ENCODE measurements around the gene ADAMTS17. TPM values are rescaled to one million over a fixed set of nuclear protein-coding genes. Genes with fewer than 3 reads are reported as not detected.

Gene ADAMTS17
- total and polyA plus RNA-seq, 9 of the 15 experiments (the other 6 are each of a cell fraction or from before 2014, with no cell fraction given), result 0.01 to 0.14 (median 0.07) TPM; not detected in 6

DNA sequence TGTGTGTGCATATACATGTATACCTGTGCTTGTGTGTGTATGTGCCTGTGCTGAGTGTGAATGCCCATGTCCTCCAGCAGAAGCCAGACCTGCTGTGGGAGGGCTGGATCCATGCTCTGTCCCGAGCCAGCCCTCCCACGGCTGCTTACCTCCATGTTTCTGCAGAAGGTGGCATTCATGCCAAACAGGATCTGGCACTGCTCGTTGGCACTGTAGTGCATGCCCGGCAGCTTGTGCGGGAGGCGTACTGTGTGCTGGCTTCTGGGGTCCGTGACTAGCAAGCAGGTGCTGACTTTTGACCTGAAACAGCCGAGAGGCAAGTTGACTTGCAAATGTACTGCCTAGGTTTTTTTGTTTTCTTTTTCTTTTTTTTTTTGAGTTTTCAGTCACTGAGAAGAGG is 189.3 kb downstream of the ADAMTS17 start (continued):
- TF ChIP-seq, protein P1, sequence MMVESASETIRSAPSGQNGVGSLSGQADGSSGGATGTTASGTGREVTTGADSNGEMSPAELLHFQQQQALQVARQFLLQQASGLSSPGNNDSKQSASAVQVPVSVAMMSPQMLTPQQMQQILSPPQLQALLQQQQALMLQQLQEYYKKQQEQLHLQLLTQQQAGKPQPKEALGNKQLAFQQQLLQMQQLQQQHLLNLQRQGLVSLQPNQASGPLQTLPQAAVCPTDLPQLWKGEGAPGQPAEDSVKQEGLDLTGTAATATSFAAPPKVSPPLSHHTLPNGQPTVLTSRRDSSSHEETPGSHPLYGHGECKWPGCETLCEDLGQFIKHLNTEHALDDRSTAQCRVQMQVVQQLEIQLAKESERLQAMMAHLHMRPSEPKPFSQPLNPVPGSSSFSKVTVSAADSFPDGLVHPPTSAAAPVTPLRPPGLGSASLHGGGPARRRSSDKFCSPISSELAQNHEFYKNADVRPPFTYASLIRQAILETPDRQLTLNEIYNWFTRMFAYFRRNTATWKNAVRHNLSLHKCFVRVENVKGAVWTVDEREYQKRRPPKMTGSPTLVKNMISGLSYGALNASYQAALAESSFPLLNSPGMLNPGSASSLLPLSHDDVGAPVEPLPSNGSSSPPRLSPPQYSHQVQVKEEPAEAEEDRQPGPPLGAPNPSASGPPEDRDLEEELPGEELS (CRISPR knock-in tag; IDR thresholded peaks at IDR 0.05; ENCODE audit: borderline replicate concordance), result no peak
- TF ChIP-seq RAD51 (IDR thresholded peaks at IDR 0.05; ENCODE audit: borderline replicate concordance, low read depth), result no peak
- no peak for TF ChIP-seq ELF1 (tag; IDR thresholded peaks at IDR 0.05)
- no peak for TF ChIP-seq ARHGAP35 (IDR thresholded peaks at IDR 0.05; ENCODE audit: partially characterized antibody)

DNA sequence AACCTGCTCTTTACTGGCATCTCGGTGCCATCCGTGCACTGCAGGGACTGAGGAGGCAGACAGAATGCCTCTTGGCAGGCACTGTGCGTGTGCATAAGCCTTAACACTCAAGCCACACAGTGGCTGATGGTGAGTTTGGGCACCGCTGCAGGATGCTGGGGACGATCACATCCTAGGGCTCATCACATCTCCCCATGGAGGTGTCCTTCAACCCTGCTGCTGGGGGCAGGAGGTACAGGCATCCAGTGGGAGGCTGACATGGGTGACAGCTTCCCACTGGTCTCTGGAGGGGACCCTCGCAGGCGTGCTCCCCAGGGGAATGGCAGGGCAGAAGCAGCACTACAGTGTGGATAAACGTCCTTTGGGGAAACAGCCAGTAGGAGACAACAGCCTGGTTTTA is 190.9 kb downstream of the ADAMTS17 start:
- Histone ChIP-seq H3K9me1 (ENCODE audit: control insufficient read depth, insufficient read depth, low read length) (no peaks in the 10 kb centered on the region), H3K4me3 (no peak overlapping the region), H3K9ac (ENCODE audit: insufficient read depth in 1 of 2, low read depth in 2 of 2, low read length in 2 of 2) (no peak overlapping the region), H3K27ac (ENCODE audit: extremely low read depth, low read depth, low read length) (no peak overlapping the region), H3K4me1 (replicated peaks in 1 of 2; ENCODE audit: control insufficient read depth in 2 of 2, insufficient read depth in 2 of 2, low read length in 2 of 2) (no peaks in the 10 kb centered on the region), H3K79me2 (ENCODE audit: control insufficient read depth, insufficient read depth, low read length) (no peaks in the 10 kb centered on the region), H3K4me2 (ENCODE audit: insufficient read depth, low read length) (no peak overlapping the region), H3K9me3 (replicated peaks; ENCODE audit: control insufficient read depth, insufficient read depth, low read depth, low read length) (no peaks in the 10 kb centered on the region; the same call in 1 of the 2 replicates), H3K27me3 (ENCODE audit: control insufficient read depth in 2 of 2, insufficient read depth in 2 of 2, low read length in 2 of 2) (peaks cover 0 to 10% of the 10 kb centered on the region in 2 experiments; a peak in 1 of 5 replicates), H4K20me1 (replicated peaks; ENCODE audit: control insufficient read depth, insufficient read depth, low read length) (no peaks in the 10 kb centered on the region), H2AFZ (ENCODE audit: low read depth, low read length) (no peak overlapping the region), H3K36me3 (ENCODE audit: control insufficient read depth, insufficient read depth, low read length) (no peaks in the 10 kb centered on the region)
- intact Hi-C loops (cut with micrococcal nuclease) (no loop called here), in situ Hi-C loops (cut with MboI) (no loop called here)
- 0% methylated on average over 8 of the region's 8 CpGs for WGBS (ENCODE audit: insufficient coverage, low coverage, missing lambda C conversion rate)
- CTCF ChIA-PET (ENCODE audit: low intra/inter-chr PET ratio), result no interaction called here
- POLR2A ChIA-PET, result interaction anchor here (0.6 kb wide), 1 partner anchor 917 kb away, joined by 3 read pairs; no protein-coding TSS in a partner anchor
- DNase-seq (ENCODE audit: extremely low read depth in 1 of 4, low spot score in 3 of 4) (no peak), ATAC-seq (no peak), FAIRE-seq (no peak)
- BruUV-seq (replicated peaks), result no TSS peak
- no peak for TF ChIP-seq SRSF9 (IDR thresholded peaks at IDR 0.05; ENCODE audit: borderline replicate concordance, low read depth, low read length)
- no peak for TF ChIP-seq FOXA1 (IDR thresholded peaks at IDR 0.05; ENCODE audit: borderline replicate concordance)
- no peak for TF ChIP-seq NR4A1 (CRISPR knock-in tag; IDR thresholded peaks at IDR 0.05)
- no peak for TF ChIP-seq NR4A1 (tag; IDR thresholded peaks at IDR 0.05)
- no peak for TF ChIP-seq ZNF263 (CRISPR knock-in tag; IDR thresholded peaks at IDR 0.05; ENCODE audit: borderline replicate concordance)
- TF ChIP-seq ZNF384 (IDR thresholded peaks at IDR 0.05; ENCODE audit: low read depth, low read length), result no peak
- no peak for TF ChIP-seq CXXC5 (CRISPR knock-in tag; IDR thresholded peaks at IDR 0.05)
- TF ChIP-seq, protein P2, sequence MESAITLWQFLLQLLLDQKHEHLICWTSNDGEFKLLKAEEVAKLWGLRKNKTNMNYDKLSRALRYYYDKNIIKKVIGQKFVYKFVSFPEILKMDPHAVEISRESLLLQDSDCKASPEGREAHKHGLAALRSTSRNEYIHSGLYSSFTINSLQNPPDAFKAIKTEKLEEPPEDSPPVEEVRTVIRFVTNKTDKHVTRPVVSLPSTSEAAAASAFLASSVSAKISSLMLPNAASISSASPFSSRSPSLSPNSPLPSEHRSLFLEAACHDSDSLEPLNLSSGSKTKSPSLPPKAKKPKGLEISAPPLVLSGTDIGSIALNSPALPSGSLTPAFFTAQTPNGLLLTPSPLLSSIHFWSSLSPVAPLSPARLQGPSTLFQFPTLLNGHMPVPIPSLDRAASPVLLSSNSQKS (CRISPR knock-in tag; IDR thresholded peaks at IDR 0.05), result no peak
- TF ChIP-seq, protein P3, sequence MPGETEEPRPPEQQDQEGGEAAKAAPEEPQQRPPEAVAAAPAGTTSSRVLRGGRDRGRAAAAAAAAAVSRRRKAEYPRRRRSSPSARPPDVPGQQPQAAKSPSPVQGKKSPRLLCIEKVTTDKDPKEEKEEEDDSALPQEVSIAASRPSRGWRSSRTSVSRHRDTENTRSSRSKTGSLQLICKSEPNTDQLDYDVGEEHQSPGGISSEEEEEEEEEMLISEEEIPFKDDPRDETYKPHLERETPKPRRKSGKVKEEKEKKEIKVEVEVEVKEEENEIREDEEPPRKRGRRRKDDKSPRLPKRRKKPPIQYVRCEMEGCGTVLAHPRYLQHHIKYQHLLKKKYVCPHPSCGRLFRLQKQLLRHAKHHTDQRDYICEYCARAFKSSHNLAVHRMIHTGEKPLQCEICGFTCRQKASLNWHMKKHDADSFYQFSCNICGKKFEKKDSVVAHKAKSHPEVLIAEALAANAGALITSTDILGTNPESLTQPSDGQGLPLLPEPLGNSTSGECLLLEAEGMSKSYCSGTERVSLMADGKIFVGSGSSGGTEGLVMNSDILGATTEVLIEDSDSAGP (CRISPR knock-in tag; IDR thresholded peaks at IDR 0.05), result no peak
- TF ChIP-seq ZNF780A (CRISPR knock-in tag; IDR thresholded peaks at IDR 0.05), result no peak
- TF ChIP-seq ZNF551 (CRISPR knock-in tag; IDR thresholded peaks at IDR 0.05), result no peak
- no peak for TF ChIP-seq ZNF224 (CRISPR knock-in tag; IDR thresholded peaks at IDR 0.05)
- TF ChIP-seq, protein P4, sequence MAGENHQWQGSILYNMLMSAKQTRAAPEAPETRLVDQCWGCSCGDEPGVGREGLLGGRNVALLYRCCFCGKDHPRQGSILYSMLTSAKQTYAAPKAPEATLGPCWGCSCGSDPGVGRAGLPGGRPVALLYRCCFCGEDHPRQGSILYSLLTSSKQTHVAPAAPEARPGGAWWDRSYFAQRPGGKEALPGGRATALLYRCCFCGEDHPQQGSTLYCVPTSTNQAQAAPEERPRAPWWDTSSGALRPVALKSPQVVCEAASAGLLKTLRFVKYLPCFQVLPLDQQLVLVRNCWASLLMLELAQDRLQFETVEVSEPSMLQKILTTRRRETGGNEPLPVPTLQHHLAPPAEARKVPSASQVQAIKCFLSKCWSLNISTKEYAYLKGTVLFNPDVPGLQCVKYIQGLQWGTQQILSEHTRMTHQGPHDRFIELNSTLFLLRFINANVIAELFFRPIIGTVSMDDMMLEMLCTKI (IDR thresholded peaks at IDR 0.05; ENCODE audit: partially characterized antibody), result no peak
